Astrocyte (in vitro differentiated cells and primary cell): ENCODE data around the gene PIM2.

Experiments
- EZH2 ChIP-seq: IDR thresholded peaks from 2 replicates; pipeline ENCODE4 v1.6.1; 2012; ENCODE audit warnings: mild to moderate bottlenecking, low read length, inconsistent platforms; ENCODE audit not compliant: insufficient read depth
- TF ChIP-seq, protein P1 (sequence below): IDR thresholded peaks from 2 replicates; pipeline ENCODE4 v1.5.1; 2011; ENCODE audit warnings: low read depth, mild to moderate bottlenecking, inconsistent platforms, low read length, moderate library complexity; ENCODE audit not compliant: insufficient read depth

DNA sequence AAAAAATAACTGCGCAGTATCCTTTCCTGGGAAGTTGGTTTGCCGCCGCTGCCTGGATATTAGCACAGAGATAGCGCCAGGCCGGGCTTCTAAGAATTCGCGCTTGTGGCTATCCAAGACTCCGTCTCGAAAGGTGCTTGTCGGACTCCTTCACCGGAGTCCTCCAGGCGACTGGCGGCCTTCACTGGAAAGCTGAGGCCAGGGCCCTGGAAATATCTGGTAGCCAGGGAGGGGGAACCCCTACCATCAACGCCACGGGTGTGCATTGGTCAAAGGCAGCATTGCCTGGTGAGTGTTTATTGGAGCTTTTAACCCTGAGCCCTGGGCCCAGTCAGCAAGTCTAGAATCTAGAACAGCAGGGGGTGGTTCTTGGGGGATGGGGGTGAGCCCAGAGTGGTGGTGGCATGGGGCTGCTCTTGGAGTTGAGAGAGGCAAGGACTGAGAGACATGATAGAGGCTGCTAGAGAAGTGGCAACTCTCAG lies 577 bp upstream of the PIM2 start:
- TF ChIP-seq EZH2 = no peak
- TF ChIP-seq, protein P1, sequence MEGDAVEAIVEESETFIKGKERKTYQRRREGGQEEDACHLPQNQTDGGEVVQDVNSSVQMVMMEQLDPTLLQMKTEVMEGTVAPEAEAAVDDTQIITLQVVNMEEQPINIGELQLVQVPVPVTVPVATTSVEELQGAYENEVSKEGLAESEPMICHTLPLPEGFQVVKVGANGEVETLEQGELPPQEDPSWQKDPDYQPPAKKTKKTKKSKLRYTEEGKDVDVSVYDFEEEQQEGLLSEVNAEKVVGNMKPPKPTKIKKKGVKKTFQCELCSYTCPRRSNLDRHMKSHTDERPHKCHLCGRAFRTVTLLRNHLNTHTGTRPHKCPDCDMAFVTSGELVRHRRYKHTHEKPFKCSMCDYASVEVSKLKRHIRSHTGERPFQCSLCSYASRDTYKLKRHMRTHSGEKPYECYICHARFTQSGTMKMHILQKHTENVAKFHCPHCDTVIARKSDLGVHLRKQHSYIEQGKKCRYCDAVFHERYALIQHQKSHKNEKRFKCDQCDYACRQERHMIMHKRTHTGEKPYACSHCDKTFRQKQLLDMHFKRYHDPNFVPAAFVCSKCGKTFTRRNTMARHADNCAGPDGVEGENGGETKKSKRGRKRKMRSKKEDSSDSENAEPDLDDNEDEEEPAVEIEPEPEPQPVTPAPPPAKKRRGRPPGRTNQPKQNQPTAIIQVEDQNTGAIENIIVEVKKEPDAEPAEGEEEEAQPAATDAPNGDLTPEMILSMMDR = no peak
